Measurements from ENCODE around the gene PPP1R3D. TPM values are rescaled to one million over a fixed set of nuclear protein-coding genes. Genes with fewer than 3 reads are reported as not detected.

PPP1R3D gene
- total and polyA plus RNA-seq, 10 of the 15 experiments (the other 5 are each of a cell fraction or from before 2014, with no cell fraction given) = 0.39 to 4.8 (median 2.9) TPM

- TF ChIP-seq EP300 (IDR thresholded peaks at IDR 0.05; ENCODE audit: borderline replicate concordance in 1 of 2, control insufficient read depth in 1 of 2, low read depth in 2 of 2, low read length in 2 of 2) (peak in 1 of 2 experiments; percentile 31; a peak in 1 of 4 replicates), ZNF622 (IDR thresholded peaks at IDR 0.05) (no peak), CREM (IDR thresholded peaks at IDR 0.05; ENCODE audit: low read depth) (no peak; the same call in 1 of the 2 replicates), IKZF2 (IDR thresholded peaks at IDR 0.05) (no peak; a peak in 1 of 4 replicates), SMAD1 (IDR thresholded peaks at IDR 0.05; ENCODE audit: low read depth, partially characterized antibody) (no peak), HSF1 (IDR thresholded peaks at IDR 0.05; ENCODE audit: low read depth, low read length) (no peak), SUPT20H (IDR thresholded peaks at IDR 0.05; ENCODE audit: borderline replicate concordance, control insufficient read depth, low read depth, low read length) (no peak), JUND (IDR thresholded peaks at IDR 0.05; ENCODE audit: low read depth, low read length) (no peak), E2F8 (IDR thresholded peaks at IDR 0.05; ENCODE audit: low read depth, partially characterized antibody) (no peak), PAX8 (IDR thresholded peaks at IDR 0.05) (no peak), TBL1XR1 (IDR thresholded peaks at IDR 0.05; ENCODE audit: low read depth, low read length) (no peak), ATF7 (IDR thresholded peaks at IDR 0.05; ENCODE audit: low read depth) (peak; percentile 29), CBX5 (IDR thresholded peaks at IDR 0.05; ENCODE audit: low read depth) (no peak), RAD21 (IDR thresholded peaks at IDR 0.05; ENCODE audit: insufficient read depth, low read depth, low read length) (no peak), SUZ12 (IDR thresholded peaks at IDR 0.05; ENCODE audit: unreplicated experiment) (no peak), BMI1 (IDR thresholded peaks at IDR 0.05; ENCODE audit: borderline replicate concordance) (no peak), HCFC1 (IDR thresholded peaks at IDR 0.05; ENCODE audit: low read length) (peak; percentile 13), E2F4 (IDR thresholded peaks at IDR 0.05; ENCODE audit: low read depth, low read length) (no peak), RB1 (IDR thresholded peaks at IDR 0.05; ENCODE audit: borderline replicate concordance) (no peak; the same call in 1 of the 2 replicates), FOXK2 (IDR thresholded peaks at IDR 0.05) (peak; percentile 63; the same call in 1 of the 2 replicates)
- TF ChIP-seq, protein P1, sequence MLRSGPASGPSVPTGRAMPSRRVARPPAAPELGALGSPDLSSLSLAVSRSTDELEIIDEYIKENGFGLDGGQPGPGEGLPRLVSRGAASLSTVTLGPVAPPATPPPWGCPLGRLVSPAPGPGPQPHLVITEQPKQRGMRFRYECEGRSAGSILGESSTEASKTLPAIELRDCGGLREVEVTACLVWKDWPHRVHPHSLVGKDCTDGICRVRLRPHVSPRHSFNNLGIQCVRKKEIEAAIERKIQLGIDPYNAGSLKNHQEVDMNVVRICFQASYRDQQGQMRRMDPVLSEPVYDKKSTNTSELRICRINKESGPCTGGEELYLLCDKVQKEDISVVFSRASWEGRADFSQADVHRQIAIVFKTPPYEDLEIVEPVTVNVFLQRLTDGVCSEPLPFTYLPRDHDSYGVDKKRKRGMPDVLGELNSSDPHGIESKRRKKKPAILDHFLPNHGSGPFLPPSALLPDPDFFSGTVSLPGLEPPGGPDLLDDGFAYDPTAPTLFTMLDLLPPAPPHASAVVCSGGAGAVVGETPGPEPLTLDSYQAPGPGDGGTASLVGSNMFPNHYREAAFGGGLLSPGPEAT (IDR thresholded peaks at IDR 0.05; ENCODE audit: low read depth) = no peak; the same call in 1 of the 2 replicates
- TF ChIP-seq, protein P2, sequence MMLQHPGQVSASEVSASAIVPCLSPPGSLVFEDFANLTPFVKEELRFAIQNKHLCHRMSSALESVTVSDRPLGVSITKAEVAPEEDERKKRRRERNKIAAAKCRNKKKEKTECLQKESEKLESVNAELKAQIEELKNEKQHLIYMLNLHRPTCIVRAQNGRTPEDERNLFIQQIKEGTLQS (IDR thresholded peaks at IDR 0.05; ENCODE audit: borderline replicate concordance, extremely low read depth, low read depth, low read length) = peak; percentile 17; the same call in 1 of the 2 replicates
Observed at GRCh38 chr20:59940129-59940955, at the start of gene PPP1R3D, which contains the start of gene FAM217B (continued).

All from GM12878 (cell line).